H54 (cell line): Measurements from ENCODE around the gene GJC2.
"Not testable (repeated sequence)": the region's sequence is repeated elsewhere in the genome, so short reads cannot be mapped to it uniquely, and the experiment has no call there.

Source experiments
- DNase-seq: peaks from one replicate; pipeline ENCODE4 v3.0.0; 2011; ENCODE audit warnings: low spot score, mixed read lengths; ENCODE audit not compliant: insufficient read length
- FAIRE-seq: peaks from 3 replicates; lab custom pipeline; 2011; peaks lifted over from hg19 to GRCh38; lab: Jason Lieb, UNC
- POLR2A ChIP-seq: IDR thresholded peaks from 2 replicates; pipeline ENCODE4 v1.6.1; 2011; ENCODE audit warnings: low read depth, mild to moderate bottlenecking, low read length

Gene GJC2

GRCh38 chr1:228172591-228173527, 23.1 kb downstream of the GJC2 start:
- no peak for DNase-seq
- FAIRE-seq, result no peak
- TF ChIP-seq POLR2A, result no peak

DNA sequence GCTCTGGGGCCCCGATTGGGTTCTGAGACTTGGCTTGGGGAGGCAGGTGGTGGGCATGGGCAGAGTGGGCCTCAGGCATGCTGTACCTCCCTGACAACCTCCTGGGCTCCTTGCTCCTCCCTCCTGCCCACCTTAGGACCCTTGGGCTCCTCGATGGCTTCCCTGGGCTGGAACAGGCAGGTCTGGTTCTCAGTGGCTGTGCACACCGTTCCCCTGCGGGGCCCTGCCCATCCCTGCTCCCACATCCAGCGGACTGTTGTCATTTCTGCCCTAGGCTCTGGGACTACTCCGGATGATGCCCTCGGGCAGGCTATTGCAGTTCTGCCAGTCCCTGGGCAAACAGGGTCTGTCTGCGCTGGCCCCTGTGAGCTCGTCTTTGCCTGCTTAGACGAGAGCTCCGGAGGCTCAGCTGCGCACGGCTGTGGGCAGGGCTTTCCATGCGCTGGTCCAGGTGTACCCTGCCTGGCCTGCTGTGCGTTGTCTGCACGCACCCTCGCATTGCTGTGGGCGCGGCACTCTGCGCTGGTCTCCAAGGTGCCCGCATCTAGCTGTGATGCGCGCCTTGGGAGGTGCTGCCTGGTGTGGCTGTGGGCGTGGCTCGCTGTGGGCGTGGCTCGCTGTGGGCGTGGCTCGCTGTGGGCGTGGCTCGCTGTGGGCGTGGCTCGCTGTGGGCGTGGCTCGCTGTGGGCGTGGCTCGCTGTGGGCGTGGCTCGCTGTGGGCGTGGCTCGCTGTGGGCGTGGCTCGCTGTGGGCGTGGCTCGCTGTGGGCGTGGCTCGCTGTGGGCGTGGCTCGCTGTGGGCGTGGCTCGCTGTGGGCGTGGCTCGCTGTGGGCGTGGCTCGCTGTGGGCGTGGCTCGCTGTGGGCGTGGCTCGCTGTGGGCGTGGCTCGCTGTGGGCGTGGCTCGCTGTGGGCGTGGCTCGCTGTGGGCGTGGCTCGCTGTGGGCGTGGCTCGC, 24.1 kb downstream of the GJC2 start:
- not testable (repeated sequence) for FAIRE-seq, DNase-seq

DNA sequence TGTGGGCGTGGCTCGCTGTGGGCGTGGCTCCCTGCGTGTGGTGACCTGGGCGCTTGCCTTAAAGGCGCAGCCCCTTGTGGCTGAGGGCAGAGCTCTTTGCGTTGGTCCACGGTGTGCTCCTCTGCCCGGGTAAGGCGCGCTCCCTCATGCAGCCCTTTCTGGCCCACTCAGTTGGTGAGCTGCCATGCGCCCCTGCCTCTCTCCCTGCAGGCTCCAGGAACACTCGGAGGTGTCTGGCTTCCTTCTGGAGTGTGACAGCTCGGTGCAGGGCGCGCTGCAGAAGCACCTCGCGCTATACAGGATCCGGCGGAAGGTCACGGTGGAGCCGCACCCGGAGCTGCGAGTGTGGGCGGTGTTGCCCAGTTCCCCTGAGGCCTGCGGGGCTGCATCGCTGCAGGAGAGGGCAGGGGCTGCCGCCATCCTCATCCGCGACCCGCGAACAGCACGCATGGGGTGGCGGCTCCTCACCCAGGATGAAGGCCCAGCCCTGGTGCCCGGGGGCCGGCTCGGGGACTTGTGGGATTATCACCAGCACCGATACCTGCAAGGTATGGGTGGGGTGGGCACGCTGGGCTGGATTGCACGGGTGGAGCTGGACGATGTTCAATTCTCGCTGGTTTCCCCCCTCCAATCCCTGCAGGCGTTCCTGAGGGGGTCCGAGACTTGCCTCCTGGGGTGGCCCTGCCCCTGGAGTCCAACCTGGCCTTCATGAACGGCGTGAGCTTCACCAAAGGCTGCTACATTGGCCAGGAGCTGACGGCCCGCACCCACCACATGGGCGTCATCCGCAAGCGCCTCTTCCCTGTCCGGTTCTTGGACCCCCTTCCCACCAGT, 25.0 kb downstream of the GJC2 start:
- no peak for DNase-seq
- no peak for TF ChIP-seq POLR2A
- no peak for FAIRE-seq

DNA sequence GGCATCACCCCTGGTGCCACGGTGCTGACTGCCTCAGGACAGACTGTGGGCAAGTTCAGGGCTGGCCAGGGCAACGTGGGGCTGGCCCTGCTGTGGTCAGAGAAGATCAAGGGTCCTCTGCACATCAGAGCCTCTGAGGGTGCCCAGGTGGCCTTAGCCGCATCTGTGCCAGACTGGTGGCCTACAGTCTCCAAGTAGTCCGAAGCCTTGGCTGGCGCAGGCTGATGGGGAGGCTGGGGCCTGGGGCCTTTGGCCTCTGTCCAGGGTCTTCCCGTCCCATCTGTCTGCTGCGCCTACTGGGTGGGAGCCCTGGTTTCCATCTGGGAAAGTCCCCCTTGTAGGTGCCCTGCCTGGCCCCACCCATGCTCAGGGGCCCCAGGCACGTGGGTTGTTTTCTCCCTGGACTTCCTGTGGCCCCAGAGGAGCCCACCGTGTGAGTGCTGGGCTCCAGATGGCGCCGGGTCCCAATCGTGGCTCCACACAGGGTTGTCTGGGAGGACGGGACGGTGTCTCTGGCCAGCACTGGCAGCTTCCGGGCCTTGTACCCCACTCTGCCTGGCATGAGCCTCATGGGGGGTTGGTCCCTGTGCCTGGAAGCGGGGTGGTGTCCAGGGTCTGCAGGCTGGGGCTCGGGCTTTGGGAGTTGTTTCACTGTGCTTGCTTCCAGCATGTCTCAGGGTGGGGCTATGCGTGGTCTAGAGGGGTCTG, 25.7 kb downstream of the GJC2 start:
- FAIRE-seq (no peak), DNase-seq (no peak)
- no peak for TF ChIP-seq POLR2A

DNA sequence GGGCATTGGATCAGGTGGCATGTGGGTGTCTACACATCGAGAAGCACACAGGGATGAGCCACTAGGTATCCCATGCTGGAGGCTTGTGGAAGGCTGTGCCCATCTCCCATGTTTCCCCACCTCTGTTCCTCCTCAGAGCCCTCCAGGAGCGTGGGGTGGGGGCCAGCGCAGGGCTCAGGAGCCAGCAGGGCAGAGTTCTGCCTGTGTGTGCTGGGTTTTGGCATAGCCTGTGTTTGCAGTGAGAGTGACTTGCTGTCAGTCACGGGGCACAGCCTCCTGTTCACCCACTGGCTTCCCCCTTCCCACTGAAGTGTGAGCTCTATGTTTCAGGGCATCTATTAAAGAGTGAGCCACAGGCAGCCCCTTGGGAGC, 26.3 kb downstream of the GJC2 start:
- DNase-seq (no peak), FAIRE-seq (no peak)
- TF ChIP-seq POLR2A, result no peak

- DNase-seq (no peak), FAIRE-seq (no peak)
- no peak for TF ChIP-seq POLR2A
These were observed 26.9 kb downstream of the GJC2 start for GRCh38 chr1:228176461-228177182.

GRCh38 chr1:228177183-228177475, 27.4 kb downstream of the GJC2 start:
- no peak for TF ChIP-seq POLR2A
- DNase-seq, result no peak
- no peak for FAIRE-seq

- TF ChIP-seq POLR2A, result no peak
- FAIRE-seq (no peak), DNase-seq (no peak)
These were observed 28.3 kb downstream of the GJC2 start for GRCh38 chr1:228177721-228178710.

DNA sequence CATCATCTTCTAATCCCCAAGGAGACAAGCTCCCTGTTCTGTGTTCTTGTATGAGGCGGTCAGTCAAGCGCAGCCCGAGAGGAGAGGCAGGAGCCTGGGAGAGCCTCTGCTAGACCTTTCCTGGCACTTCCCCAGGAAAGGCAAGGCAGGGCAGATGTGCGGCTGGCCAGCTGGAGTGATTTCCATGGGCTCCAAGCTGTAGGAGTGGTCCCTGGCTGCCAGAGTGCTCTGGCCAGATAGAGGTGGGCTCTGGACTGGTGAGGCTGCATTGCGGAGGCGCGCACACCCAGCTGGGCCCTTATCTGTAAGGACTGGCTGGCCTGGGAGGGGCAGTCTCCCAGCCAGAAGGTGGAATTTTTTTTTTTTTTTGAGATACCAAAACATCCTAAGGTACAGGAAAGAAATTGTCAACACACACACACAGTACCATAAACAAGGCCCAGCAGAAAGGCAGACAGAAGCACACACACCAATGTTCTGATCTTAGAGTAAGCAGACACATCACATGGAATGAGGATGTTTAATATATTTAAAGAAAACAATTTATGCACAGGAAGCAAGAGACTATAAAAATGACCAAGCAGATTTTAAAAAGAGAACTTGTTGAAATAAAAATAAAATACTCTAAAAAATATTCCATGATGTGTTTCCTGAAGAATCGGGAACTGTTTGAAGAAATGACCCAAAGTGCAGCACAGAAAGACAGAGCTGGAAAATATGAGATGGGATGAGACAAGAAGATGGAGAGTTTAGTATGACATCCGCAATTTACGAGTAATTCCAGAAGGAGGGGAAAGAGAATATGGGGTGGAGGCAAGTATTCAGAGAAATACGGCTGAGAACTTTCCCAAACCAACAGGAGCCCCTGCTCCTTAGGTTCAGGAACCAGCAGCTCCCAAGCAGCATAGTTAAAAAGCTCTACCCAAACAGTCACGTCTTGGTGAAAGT, 29.3 kb downstream of the GJC2 start:
- DNase-seq (no peak), FAIRE-seq (no peak)
- no peak for TF ChIP-seq POLR2A

GRCh38 chr1:228180271-228180958, 30.7 kb downstream of the GJC2 start:
- TF ChIP-seq POLR2A, result no peak
- DNase-seq (no peak), FAIRE-seq (no peak)
